Adrenal gland (tissue), 12 donors: ENCODE results near the gene THTPA. TPM values are rescaled to one million over a fixed set of nuclear protein-coding genes. Genes with fewer than 3 reads are reported as not detected.

ENCODE experiments used
- DNase-seq, 7 donors: peaks; one replicate each; pipeline ENCODE4 v3.0.0-alpha.2; 2019 to 2020
- H3K27ac ChIP-seq, 5 donors: fragments of 200-600 bp; sonication (generic) in 4 of 5; 1 replicate in 3 of 5; 2 replicates in 2 of 5; pipeline versions ENCODE4 v1.5.1 to v1.8.0; 2016 to 2020; ENCODE audit warnings: mild to moderate bottlenecking in 1 of 5
- H3K27me3 ChIP-seq: fragments of 200-600 bp; 2 replicates; pipeline ENCODE4 v1.8.0; 2021
- H3K36me3 ChIP-seq, 2 donors: fragments of 200-600 bp; replicated peaks in 1 of 2; 1 replicate in 1 of 2; 2 replicates in 1 of 2; pipeline versions ENCODE4 v1.5.1 to v1.8.0; 2018 to 2022
- H3K4me1 ChIP-seq, 2 donors: fragments of 200-600 bp; replicated peaks in 1 of 2; 1 replicate in 1 of 2; 2 replicates in 1 of 2; pipeline versions ENCODE4 v1.5.1 to v1.8.0; 2018 to 2021
- H3K4me3 ChIP-seq, 4 donors: fragments of 200-600 bp; sonication (generic) in 3 of 4; one replicate each; pipeline ENCODE4 v1.5.1; 2016 to 2018
- H3K9me3 ChIP-seq, 3 donors: fragments of 200-600 bp; sonication (generic) in 1 of 3; replicated peaks in 1 of 3; 1 replicate in 2 of 3; 2 replicates in 1 of 3; pipeline versions ENCODE4 v1.5.1 to v1.8.0; 2016 to 2021
- CTCF ChIP-seq, 6 experiments: fragments of 450-650 bp in 4 of 6; fragments of 200-600 bp in 2 of 6; sonication (generic) in 1 of 6; IDR thresholded peaks; 1 replicate in 5 of 6; 2 replicates in 1 of 6; pipeline versions ENCODE4 v1.5.1 to v1.8.0; 2016 to 2021; ENCODE audit warnings: antibody characterized with exemption in 6 of 6, mild to moderate bottlenecking in 2 of 6, moderate library complexity in 1 of 6
- POLR2A ChIP-seq, 2 donors: fragments of 450-650 bp; IDR thresholded peaks; one replicate each; pipeline ENCODE4 v1.6.1; 2017; ENCODE audit warnings: antibody characterized with exemption in 2 of 2, mild to moderate bottlenecking in 2 of 2, moderate library complexity in 1 of 2
- WGBS, 4 donors: extraction: QIAGEN DNeasy Blood & Tissue Kit in 2 of 4; methylation state at CpG; one replicate each; pipeline versions ENCODE4 v1.1.5 to v1.1.7; 2013 to 2017; 5-methylcytosine and 5-hydroxymethylcytosine counted together
- intact Hi-C, 2 donors: fragments of 100-400 bp; cut with DNase I; formaldehyde crosslinking; loops; one replicate each; pipeline versions ENCODE4 v1.14.1 to v1.15.0; 2022 to 2023
- polyA plus RNA-seq, 3 donors: library from polyadenylated mRNA; stranded (reverse); fragments of 200-250 nt in 2 of 3; fragments of 350-450 nt in 1 of 3; fragmentation: Illumina TruSeq in 1 of 3; extraction: RNeasy Lipid Tissue Mini Kit (QIAGEN cat#74804) in 1 of 3; gene quantifications; one replicate each; pipeline ENCODE4 v1.2.3, GENCODE V29; 2013 to 2014
- total RNA-seq, 9 donors: library from RNA; depleted of rRNA in 4 of 9; stranded (reverse); fragments of >200 nt in 4 of 9; fragments of 120-200 nt in 1 of 9; fragmentation: NEBNext Ultra II Directional in 1 of 9; extraction: Animal tissue kit (Norgen Biotek cat#: 25700) in 1 of 9; gene quantifications; one replicate each; pipeline versions ENCODE4 v1.1.0 to v1.2.4, GENCODE V29; 2013 to 2023
- donor health status: healthy with polysubstance abuse.
- donor health status: Bipolar disorder and iron deficiency.
- donor health status: DM: yes; HTN: yes; CAD: no.
- donor health status: DM: no; HTN: no; CAD: no.
- donor health status: DM: no; HTN: no; CAD: no.
- donor health status: DM: yes; HTN: yes; CAD: no.

The THTPA gene
- total and polyA plus RNA-seq, 12 donors = 11.2 to 41.7 (median 27.2) TPM

DNA sequence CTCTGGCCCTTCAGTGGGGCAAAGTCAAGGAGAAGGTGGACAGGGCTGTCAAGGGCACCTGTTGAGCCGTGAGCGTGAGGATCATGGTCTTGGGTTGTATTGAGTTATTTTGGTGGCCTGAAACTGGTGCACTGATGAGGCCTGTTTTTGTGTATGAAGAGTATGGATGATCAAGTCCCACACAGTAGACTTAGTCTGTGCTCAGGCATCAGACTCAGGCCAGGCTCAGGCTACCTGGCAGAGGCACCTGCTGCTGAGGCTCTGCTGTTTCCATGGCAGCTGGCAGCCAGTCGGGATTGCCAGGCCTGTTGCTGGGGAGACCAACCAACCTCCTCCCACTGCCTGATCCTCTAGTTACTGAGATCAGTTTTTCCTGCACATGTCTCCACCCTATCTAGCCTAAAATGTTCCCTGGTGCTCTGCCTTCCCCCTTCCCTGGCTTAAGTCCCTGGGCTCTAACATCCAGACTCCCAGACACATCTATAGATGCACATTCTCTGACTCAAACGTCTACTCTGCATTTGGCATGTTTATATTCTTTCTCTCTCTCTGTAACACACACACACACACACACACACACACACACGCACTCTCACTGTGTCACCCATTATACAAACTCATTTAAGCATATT is 17.4 kb downstream of the THTPA start:
- TF ChIP-seq POLR2A (IDR thresholded peaks at IDR 0.05) (no peak), CTCF (IDR thresholded peaks at IDR 0.05) (no peak)
- no peaks in the 10 kb centered on the region for H3K9me3 ChIP-seq
- DNase-seq = peak in 1 of 7 donors; percentile 75
- H3K27me3 ChIP-seq = peaks cover 32% of the 10 kb centered on the region
- intact Hi-C loops = no loop called here
- WGBS, 4 donors = 65 to 83% (median 76%) methylated on average over 2 to 5 of the region's 5 CpGs
- no peak overlapping the region for H3K4me3 ChIP-seq
- no peaks in the 10 kb centered on the region for H3K36me3 ChIP-seq
- peaks cover 0 to 9% of the 10 kb centered on the region in 2 donors for H3K4me1 ChIP-seq
- peak overlapping the region in 1 of 5 donors; percentile 47 for H3K27ac ChIP-seq

GRCh38 chr14:23577004-23577681 is 21.1 kb downstream of the THTPA start:
- peak in 5 of 7 donors; percentile 15 to 64 (median 36) for DNase-seq
- Histone ChIP-seq H3K4me1 (peaks cover 0 to 9% of the 10 kb centered on the region in 2 donors), H3K27me3 (peaks cover 32% of the 10 kb centered on the region), H3K9me3 (no peaks in the 10 kb centered on the region), H3K4me3 (peak overlapping the region in 1 of 4 donors; percentile 31), H3K36me3 (no peaks in the 10 kb centered on the region), H3K27ac (peak overlapping the region in 1 of 5 donors; percentile 30)
- intact Hi-C loops = no loop called here
- 3 to 10% (median 4%) methylated on average over 9 to 67 of the region's 67 CpGs for WGBS, 4 donors
- TF ChIP-seq CTCF (IDR thresholded peaks at IDR 0.05) = no peak

DNA sequence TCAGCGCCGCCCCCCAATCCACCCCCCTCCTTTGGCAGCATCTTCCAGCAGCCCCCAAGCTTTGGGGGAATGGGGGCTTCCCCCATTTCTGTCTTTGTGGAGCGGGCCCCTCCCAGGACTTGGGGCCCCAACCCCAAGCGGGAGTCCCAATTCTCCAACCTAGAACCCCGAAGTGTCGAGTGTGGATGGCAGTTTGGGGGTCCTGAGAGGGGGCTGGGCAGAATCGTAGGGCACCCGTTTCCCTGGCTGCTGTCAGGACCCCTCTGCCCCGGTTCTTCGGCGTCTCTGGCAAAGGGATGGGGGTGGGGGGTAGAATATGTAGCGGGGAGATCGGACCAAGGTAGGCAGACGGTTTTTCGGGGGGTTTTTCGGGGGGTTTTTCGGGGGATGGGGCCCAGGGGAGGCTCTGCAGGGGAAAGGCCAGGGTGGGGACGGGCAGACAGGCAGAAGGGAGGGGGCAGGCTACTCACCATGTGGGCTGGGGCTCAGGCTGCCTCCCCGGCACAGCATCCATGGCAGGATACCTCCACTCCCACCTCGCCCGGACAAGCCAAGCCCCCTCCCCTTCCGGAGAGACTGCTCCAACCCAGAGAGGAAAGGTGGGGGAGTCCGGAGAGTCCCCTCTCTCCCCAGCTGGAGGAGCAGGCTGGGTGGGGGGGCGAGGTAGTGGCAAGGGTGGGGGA is 21.8 kb downstream of the THTPA start:
- Histone ChIP-seq H3K27ac (peak overlapping the region in 1 of 5 donors; percentile 30), H3K9me3 (no peaks in the 10 kb centered on the region), H3K4me1 (peaks cover 0 to 9% of the 10 kb centered on the region in 2 donors), H3K4me3 (no peak overlapping the region), H3K36me3 (no peaks in the 10 kb centered on the region), H3K27me3 (peaks cover 32% of the 10 kb centered on the region)
- TF ChIP-seq CTCF (IDR thresholded peaks at IDR 0.05) (no peak), POLR2A (IDR thresholded peaks at IDR 0.05) (no peak)
- intact Hi-C loops = no loop called here
- 2 to 6% (median 3%) methylated on average over 5 to 24 of the region's 24 CpGs for WGBS, 4 donors
- DNase-seq = no peak

- Histone ChIP-seq H3K36me3 (no peaks in the 10 kb centered on the region), H3K27me3 (peaks cover 32% of the 10 kb centered on the region), H3K27ac (peak within 1 kb of the TSS in 1 of 5 donors; percentile 30), H3K4me1 (peaks cover 0 to 4% of the 10 kb centered on the region in 2 donors), H3K4me3 (no peak within 1 kb of the TSS), H3K9me3 (no peaks in the 10 kb centered on the region)
- no peak for TF ChIP-seq CTCF (IDR thresholded peaks at IDR 0.05)
- TF ChIP-seq POLR2A (IDR thresholded peaks at IDR 0.05) = no peak
- DNase-seq = peak in 1 of 7 donors; percentile 65
- intact Hi-C loops = no loop called here
- 18 to 25% (median 23%) methylated on average over 18 of the region's 18 CpGs for WGBS, 4 donors
Measured at GRCh38 chr14:23578560-23579310, 22.7 kb downstream of the THTPA start, which contains the start of gene JPH4. TSS of gene JPH4 (minus strand) at chr14:23578790. CDS start at chr14:23577453, 1,337 bp downstream.
